ENCODE results near the gene TTLL3. TPM values are rescaled to one million over a fixed set of nuclear protein-coding genes. Genes with fewer than 3 reads are reported as not detected.

The TTLL3 gene
- total RNA-seq, 1 donor from 2014 or later = 42.2 TPM

- TF ChIP-seq, protein P1, sequence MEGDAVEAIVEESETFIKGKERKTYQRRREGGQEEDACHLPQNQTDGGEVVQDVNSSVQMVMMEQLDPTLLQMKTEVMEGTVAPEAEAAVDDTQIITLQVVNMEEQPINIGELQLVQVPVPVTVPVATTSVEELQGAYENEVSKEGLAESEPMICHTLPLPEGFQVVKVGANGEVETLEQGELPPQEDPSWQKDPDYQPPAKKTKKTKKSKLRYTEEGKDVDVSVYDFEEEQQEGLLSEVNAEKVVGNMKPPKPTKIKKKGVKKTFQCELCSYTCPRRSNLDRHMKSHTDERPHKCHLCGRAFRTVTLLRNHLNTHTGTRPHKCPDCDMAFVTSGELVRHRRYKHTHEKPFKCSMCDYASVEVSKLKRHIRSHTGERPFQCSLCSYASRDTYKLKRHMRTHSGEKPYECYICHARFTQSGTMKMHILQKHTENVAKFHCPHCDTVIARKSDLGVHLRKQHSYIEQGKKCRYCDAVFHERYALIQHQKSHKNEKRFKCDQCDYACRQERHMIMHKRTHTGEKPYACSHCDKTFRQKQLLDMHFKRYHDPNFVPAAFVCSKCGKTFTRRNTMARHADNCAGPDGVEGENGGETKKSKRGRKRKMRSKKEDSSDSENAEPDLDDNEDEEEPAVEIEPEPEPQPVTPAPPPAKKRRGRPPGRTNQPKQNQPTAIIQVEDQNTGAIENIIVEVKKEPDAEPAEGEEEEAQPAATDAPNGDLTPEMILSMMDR (conservative IDR thresholded peaks at IDR 0.05) = no peak
- H3K36me3 Mint-ChIP-seq = peaks cover 32% of the 10 kb centered on the region
- no peaks in the 10 kb centered on the region for H3K4me1 Mint-ChIP-seq (ENCODE audit: unreplicated experiment)
- H3K27me3 Mint-ChIP-seq = no peaks in the 10 kb centered on the region
- H3K4me3 Mint-ChIP-seq = no peak overlapping the region
- no peaks in the 10 kb centered on the region for H3K9me3 Mint-ChIP-seq
- no peak overlapping the region for H3K27ac Mint-ChIP-seq
- no peak for DNase-seq (ENCODE audit: extremely low spot score, unreplicated experiment)
Measured at GRCh38 chr3:9786209-9786739, 23.8 kb upstream of the TTLL3 start.

GRCh38 chr3:9786825-9787669 lies 23.0 kb upstream of the TTLL3 start:
- H3K36me3 Mint-ChIP-seq = peaks cover 32% of the 10 kb centered on the region
- TF ChIP-seq, protein P1 (conservative IDR thresholded peaks at IDR 0.05) = peak; percentile 70
- DNase-seq (ENCODE audit: extremely low spot score, unreplicated experiment) = no peak
- no peak overlapping the region for H3K4me3 Mint-ChIP-seq
- H3K4me1 Mint-ChIP-seq (ENCODE audit: unreplicated experiment) = peaks cover 6% of the 10 kb centered on the region
- H3K27me3 Mint-ChIP-seq = no peaks in the 10 kb centered on the region
- H3K9me3 Mint-ChIP-seq = no peaks in the 10 kb centered on the region
- H3K27ac Mint-ChIP-seq = no peak overlapping the region

DNA sequence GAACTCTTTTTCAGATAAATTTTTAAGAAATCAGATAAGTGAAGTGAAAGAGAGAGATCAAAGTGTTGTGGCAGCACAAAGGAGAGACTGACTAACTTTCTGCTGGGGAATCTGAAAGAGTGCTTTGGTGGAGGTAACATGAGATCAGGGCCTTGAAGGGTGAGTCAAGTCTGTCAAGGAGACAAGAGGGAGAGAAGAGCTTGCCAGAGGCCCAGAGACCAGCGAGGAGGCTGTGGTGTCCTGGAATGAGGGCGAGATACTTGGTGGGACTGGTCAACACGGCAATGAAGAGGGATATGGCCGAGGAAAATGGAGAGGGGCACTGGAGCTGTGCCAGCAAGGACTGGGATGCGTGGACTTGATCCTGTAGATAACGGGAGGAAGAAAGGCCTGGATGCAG lies 22.3 kb upstream of the TTLL3 start:
- H3K27ac Mint-ChIP-seq = no peak overlapping the region
- H3K9me3 Mint-ChIP-seq = no peaks in the 10 kb centered on the region
- H3K36me3 Mint-ChIP-seq = peaks cover 32% of the 10 kb centered on the region
- H3K4me3 Mint-ChIP-seq = no peak overlapping the region
- TF ChIP-seq, protein P1 (conservative IDR thresholded peaks at IDR 0.05) = no peak
- no peak for DNase-seq (ENCODE audit: extremely low spot score, unreplicated experiment)
- H3K27me3 Mint-ChIP-seq = no peaks in the 10 kb centered on the region
- H3K4me1 Mint-ChIP-seq (ENCODE audit: unreplicated experiment) = peaks cover 6% of the 10 kb centered on the region

GRCh38 chr3:9791127-9791526 lies 18.9 kb upstream of the TTLL3 start:
- peaks cover 28% of the 10 kb centered on the region for H3K36me3 Mint-ChIP-seq
- peak overlapping the region; percentile 98 for H3K4me3 Mint-ChIP-seq
- DNase-seq (ENCODE audit: extremely low spot score, unreplicated experiment) = no peak
- TF ChIP-seq, protein P1 (conservative IDR thresholded peaks at IDR 0.05) = no peak
- H3K27ac Mint-ChIP-seq = no peak overlapping the region
- peaks cover 14% of the 10 kb centered on the region for H3K4me1 Mint-ChIP-seq (ENCODE audit: unreplicated experiment)
- H3K9me3 Mint-ChIP-seq = no peaks in the 10 kb centered on the region
- H3K27me3 Mint-ChIP-seq = no peaks in the 10 kb centered on the region

DNA sequence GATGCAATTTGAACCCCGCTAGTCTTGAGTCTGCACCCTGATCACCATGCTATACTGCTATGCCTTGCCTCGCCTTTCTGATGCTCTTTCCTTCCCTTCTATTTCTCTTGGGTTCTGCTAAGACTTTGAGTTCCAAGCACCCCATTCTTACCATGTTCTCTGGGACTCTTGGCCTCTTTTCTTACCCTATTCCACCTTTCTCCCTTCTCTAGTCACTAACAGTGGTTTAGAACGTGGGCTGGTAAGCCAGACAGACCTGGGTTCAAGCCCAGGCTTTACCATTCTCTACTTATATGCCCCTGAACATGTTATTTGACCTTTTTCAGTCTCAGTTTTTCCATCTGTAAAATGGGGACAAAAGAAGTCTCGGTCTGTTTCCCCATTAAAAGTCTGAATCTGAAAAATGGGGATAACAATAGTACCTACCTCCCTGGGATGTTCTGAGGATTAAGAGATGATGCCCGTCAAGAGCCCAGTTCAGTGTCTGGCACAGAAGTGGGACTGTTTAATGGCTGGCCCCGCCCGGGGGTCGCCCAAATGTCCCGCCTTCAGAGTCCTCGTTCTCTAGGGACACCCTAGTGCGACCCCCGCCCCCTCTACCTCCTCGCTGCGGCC lies 18.2 kb upstream of the TTLL3 start:
- H3K36me3 Mint-ChIP-seq = peaks cover 22% of the 10 kb centered on the region
- peak overlapping the region; percentile 98 for H3K4me3 Mint-ChIP-seq
- no peaks in the 10 kb centered on the region for H3K9me3 Mint-ChIP-seq
- H3K27ac Mint-ChIP-seq = peak overlapping the region; percentile 100
- DNase-seq (ENCODE audit: extremely low spot score, unreplicated experiment) = no peak
- TF ChIP-seq, protein P1 (conservative IDR thresholded peaks at IDR 0.05) = no peak
- H3K27me3 Mint-ChIP-seq = no peaks in the 10 kb centered on the region
- H3K4me1 Mint-ChIP-seq (ENCODE audit: unreplicated experiment) = peaks cover 14% of the 10 kb centered on the region
